BJ (cell line): ENCODE data around the gene DDX46. TPM values are rescaled to one million over a fixed set of nuclear protein-coding genes. Genes with fewer than 3 reads are reported as not detected.
A peak's percentile ranks its signal among the peaks of the same experiment; 100 is the strongest.
"Not testable (repeated sequence)": the region's sequence is repeated elsewhere in the genome, so short reads cannot be mapped to it uniquely, and the experiment has no call there.

Source experiments
- CTCF ChIA-PET: fragments of 350-600 bp; formaldehyde crosslinking; extraction: SDS; loops from one replicate; lab custom pipeline; 2021; ENCODE audit warnings: antibody characterized with exemption, inconsistent platforms; lab: Yijun Ruan, JAX
- POLR2A ChIA-PET: fragments of 300-600 bp; sonication (Branson Sonifier 250); formaldehyde crosslinking; extraction: SDS; loops from one replicate; lab custom pipeline; 2021; ENCODE audit warnings: antibody characterized with exemption; lab: Charles Lee
- DNase-seq: peaks from one replicate; pipeline ENCODE4 v3.0.0-alpha.2; 2011; ENCODE audit warnings: low read depth
- H3K27me3 ChIP-seq: 2 replicates; pipeline ENCODE4 v1.6.0; 2011; ENCODE audit warnings: low read length; ENCODE audit not compliant: control insufficient read depth, insufficient read depth
- H3K36me3 ChIP-seq: 2 replicates; pipeline ENCODE4 v1.5.1; 2011; ENCODE audit warnings: low read length; ENCODE audit not compliant: control insufficient read depth, insufficient read depth
- H3K4me3 ChIP-seq: 2 replicates; pipeline ENCODE4 v1.5.1; 2011; ENCODE audit warnings: low read depth, mild to moderate bottlenecking, control low read depth, low read length
- polyA plus RNA-seq: library from polyadenylated mRNA; depleted of rRNA; stranded (reverse); fragments of >200 nt; gene quantifications from 2 replicates; pipeline ENCODE4 v1.2.3, GENCODE V29; 2011
- TF ChIP-seq, protein P1 (sequence below): IDR thresholded peaks from 2 replicates; pipeline ENCODE4 v1.5.1; 2011; ENCODE audit warnings: low read depth, mild to moderate bottlenecking, control low read depth, inconsistent platforms, low read length, moderate library complexity; ENCODE audit not compliant: insufficient read depth

The DDX46 gene
- polyA plus RNA-seq, 1 experiment = 19.4 TPM

GRCh38 chr5:134851307-134851923, 92.8 kb downstream of the DDX46 start:
- DNase-seq = no peak
- ChIA-PET CTCF (interaction anchor here (0.7 to 1.5 kb wide), 5 partner anchors 9 to 75 kb away, joined by 3 to 10 read pairs (median 3); no protein-coding TSS in a partner anchor), POLR2A (interaction anchor here (0.5 kb wide), 1 partner anchor 9 kb away, joined by 6 read pairs; no protein-coding TSS in a partner anchor)
- H3K4me3 ChIP-seq = no peak overlapping the region
- peaks cover 5% of the 10 kb centered on the region for H3K36me3 ChIP-seq
- TF ChIP-seq, protein P1, sequence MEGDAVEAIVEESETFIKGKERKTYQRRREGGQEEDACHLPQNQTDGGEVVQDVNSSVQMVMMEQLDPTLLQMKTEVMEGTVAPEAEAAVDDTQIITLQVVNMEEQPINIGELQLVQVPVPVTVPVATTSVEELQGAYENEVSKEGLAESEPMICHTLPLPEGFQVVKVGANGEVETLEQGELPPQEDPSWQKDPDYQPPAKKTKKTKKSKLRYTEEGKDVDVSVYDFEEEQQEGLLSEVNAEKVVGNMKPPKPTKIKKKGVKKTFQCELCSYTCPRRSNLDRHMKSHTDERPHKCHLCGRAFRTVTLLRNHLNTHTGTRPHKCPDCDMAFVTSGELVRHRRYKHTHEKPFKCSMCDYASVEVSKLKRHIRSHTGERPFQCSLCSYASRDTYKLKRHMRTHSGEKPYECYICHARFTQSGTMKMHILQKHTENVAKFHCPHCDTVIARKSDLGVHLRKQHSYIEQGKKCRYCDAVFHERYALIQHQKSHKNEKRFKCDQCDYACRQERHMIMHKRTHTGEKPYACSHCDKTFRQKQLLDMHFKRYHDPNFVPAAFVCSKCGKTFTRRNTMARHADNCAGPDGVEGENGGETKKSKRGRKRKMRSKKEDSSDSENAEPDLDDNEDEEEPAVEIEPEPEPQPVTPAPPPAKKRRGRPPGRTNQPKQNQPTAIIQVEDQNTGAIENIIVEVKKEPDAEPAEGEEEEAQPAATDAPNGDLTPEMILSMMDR = peak; percentile 73
- H3K27me3 ChIP-seq = no peaks in the 10 kb centered on the region

GRCh38 chr5:134856465-134856864, 97.9 kb downstream of the DDX46 start:
- CTCF ChIA-PET, H3K4me3 ChIP-seq, POLR2A ChIA-PET, DNase-seq, H3K27me3 ChIP-seq: not testable (repeated sequence)
- peaks cover 10% of the 10 kb centered on the region for H3K36me3 ChIP-seq

DNA sequence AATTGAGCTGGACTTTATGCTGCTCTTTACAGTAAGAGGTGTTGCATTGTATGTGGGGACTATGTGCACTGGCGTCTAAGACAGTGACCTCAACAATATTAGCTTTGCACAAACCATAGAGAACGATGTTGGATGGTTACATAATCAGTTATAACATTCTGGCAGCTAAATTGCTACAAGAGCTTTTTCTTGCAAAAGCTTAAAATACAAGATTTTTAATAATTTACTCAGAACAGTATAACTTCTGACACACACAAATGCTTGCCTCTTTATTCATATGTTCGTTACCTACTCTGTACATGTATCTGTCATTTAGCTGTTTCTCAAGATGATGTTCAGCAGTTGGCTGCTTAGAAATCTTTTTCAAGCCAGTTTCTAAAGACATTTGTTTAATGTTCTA, 98.8 kb downstream of the DDX46 start:
- H3K4me3 ChIP-seq = no peak overlapping the region
- peaks cover 10% of the 10 kb centered on the region for H3K36me3 ChIP-seq
- POLR2A ChIA-PET = no interaction called here
- TF ChIP-seq, protein P1 = no peak
- H3K27me3 ChIP-seq = no peaks in the 10 kb centered on the region
- CTCF ChIA-PET = interaction anchor here (0.5 kb wide), 1 partner anchor 143 kb away, joined by 3 read pairs; no protein-coding TSS in a partner anchor
- no peak for DNase-seq

GRCh38 chr5:134864707-134865106, 106.1 kb downstream of the DDX46 start:
- ChIA-PET POLR2A (no interaction called here), CTCF (interaction anchor here (2.0 to 3.1 kb wide), 3 partner anchors 9 to 40 kb away, joined by 7 to 12 read pairs (median 10); partner anchors contain the start of genes PCBD2 and TXNDC15)
- no peak for DNase-seq
- no peaks in the 10 kb centered on the region for H3K27me3 ChIP-seq
- TF ChIP-seq, protein P1 = no peak
- H3K4me3 ChIP-seq = no peak overlapping the region
- peaks cover 3% of the 10 kb centered on the region for H3K36me3 ChIP-seq

DNA sequence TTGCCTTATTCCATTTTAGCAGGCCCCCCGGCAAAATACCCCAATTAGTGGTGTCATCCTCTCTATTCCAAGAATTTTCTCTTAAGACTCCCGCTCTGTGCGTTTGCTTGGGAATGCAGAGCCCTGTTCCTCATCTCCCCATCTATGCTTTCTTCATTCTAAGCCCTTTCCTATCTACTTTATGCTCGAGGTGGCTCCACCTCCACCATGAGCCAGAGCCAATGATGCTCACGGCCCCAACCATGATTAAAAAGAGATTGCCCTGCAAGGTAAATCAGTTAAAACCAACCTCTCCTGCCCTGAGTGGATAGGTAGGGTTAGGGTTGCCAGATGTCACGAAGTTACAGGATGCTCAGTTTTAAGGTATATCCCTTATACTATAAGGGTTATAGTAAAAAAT, 114.9 kb downstream of the DDX46 start:
- DNase-seq = no peak
- ChIA-PET POLR2A (no interaction called here), CTCF (interaction anchor here (0.8 to 2.5 kb wide), 4 partner anchors 9 to 453 kb away, joined by 3 to 12 read pairs (median 6); partner anchors contain the start of gene PCBD2)
- TF ChIP-seq, protein P1 = no peak
- H3K27me3 ChIP-seq = no peaks in the 10 kb centered on the region
- H3K4me3 ChIP-seq = no peak overlapping the region
- H3K36me3 ChIP-seq = no peaks in the 10 kb centered on the region
